DMS153 (cell line): ENCODE data around the gene GPX7.

Experiments
- DNase-seq: peaks from one replicate; lab custom pipeline; 2025; lab: John Stamatoyannopoulos, UW

Gene GPX7

DNA sequence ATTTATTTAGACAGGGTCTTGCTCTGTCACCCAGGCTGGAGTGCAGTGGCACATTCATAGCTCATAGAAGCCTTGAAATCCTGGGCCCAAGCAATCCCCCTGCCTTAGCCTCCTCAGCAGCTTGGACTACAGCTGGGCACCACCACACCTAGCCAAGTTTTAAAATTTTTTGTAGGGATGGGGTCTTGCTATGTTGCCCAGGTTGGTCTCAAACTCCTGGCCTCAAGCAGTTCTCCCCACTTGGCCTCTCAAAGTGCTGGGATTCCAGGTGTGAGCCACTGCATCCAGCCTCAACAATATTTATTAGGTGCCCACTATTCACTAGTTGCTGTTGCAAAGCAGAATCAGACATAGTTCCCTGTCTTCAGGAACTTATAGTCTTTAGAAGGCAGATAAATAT is 14.1 kb upstream of the GPX7 start:
- no peak for DNase-seq

- no peak for DNase-seq
Observed at GRCh38 chr1:52588535-52588934, 13.6 kb upstream of the GPX7 start.

GRCh38 chr1:52590266-52590665 is 11.9 kb upstream of the GPX7 start:
- DNase-seq = no peak

- no peak for DNase-seq
Observed at GRCh38 chr1:52592637-52593323, 9.4 kb upstream of the GPX7 start.

GRCh38 chr1:52593495-52593894 is 8.7 kb upstream of the GPX7 start:
- DNase-seq = no peak

DNA sequence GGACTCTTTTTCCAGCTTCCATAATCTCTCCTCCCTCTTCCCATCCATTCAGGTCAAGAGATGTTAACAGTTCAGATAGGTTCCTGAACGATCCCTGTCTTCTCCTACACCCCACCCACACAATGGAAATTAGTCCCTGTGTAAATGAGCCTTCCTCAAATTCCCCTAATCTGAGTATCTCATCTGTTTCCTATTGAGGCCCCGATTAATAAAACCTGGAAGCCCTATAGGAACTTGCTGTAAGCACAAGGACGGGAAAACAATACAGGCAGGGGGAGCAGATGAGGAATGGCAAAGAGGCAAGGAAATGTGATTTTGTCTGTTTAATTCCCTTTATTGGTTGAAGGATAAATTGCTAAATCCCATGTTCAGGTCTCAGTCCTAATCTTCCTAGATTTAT is 7.1 kb upstream of the GPX7 start:
- DNase-seq = no peak

DNA sequence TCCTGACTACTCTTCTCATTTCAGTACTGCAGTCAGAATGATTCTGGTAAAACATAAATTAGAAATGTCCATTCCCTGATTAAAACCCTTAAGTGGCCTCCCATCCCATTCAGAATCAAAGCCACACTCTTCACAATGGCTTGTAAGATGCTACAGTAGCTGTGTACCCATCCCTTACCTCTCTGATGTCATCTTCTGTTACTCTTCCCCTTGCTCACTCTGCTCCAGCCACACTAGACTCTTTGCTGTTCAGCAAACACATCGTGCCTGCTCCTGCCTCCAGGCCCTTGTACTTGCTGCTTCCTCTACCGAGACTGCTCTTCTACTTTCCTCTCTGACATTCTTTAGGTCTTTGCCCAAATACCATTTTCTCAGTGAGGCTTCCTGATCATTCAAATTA is 4.3 kb upstream of the GPX7 start:
- no peak for DNase-seq

DNA sequence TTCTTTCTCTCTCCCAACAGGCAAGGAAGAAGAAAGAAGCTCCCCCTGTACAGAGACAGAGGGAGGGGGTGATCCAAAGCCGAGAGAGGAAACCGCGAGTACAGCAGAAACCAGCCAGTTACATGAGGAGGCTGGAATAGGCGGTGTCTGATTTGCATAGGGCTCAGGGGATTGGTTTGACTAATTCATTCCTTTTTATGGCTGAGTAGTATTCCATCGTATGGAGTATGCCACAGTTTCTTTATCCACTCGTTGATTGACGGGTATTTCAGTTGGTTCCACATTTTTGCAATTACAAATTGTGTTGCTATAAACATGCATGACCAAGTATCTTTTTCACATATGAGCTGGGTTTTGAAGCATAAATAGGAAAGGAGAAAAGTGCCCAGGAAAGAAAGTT is 3.4 kb upstream of the GPX7 start:
- DNase-seq = no peak

DNA sequence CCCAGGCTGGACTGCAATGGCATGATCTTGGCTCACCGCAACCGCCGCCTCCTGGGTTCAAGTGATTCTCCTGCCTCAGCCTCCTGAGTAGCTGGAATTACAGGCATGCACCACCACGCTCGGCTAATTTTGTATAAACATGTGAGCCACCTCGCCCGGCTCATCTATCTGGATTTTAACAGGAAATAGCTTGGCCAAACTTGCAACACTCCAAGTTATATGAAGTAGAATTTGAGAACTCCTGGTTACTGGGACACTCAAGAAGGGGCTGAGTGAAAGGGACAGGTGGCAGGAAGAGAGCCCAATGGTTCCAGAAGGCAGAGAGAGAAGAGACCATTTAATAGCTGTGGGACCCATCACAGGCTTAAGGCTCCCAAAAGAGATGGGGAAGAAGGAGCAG is 2.9 kb upstream of the GPX7 start:
- no peak for DNase-seq

- DNase-seq = no peak
Observed at GRCh38 chr1:52600533-52601179, 1.5 kb upstream of the GPX7 start.

- DNase-seq = no peak
Observed at GRCh38 chr1:52601519-52601918, 652 bp upstream of the GPX7 start.

DNA sequence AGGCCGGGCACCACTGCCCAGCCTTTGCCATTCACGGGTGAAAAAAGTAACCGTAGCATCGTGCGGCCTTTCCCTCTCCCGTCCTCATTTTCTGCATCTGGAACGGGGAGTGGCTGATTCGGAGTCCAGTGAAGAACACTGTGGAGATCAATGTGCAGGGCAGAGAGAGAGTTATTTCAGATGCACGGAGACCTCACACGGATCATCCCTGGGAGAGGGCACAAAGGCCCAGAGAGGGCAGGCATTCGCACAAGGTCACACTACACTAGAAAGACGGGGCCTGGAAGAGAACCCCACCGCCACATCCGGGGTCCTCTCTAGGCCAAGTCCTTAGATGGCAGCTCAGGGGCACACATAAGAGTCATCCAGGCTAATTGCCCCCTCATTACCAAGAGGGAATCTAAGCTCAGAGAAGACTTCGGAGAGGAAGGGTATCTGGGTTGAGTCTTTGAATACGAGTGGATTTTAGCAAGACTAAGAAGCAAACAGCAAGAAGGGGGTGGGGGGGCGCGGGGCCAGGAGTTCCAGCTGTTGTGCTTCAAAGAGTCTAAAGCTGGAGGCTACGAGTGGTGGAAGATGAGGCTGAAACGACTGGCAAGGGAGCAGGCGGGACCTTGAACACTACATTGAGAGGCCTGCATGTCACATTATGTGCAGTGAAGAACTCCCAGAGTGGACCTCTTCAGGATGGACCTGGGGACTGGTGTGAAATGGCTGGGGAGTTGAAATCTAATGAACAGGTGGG is 857 bp downstream of the GPX7 start:
- no peak for DNase-seq

DNA sequence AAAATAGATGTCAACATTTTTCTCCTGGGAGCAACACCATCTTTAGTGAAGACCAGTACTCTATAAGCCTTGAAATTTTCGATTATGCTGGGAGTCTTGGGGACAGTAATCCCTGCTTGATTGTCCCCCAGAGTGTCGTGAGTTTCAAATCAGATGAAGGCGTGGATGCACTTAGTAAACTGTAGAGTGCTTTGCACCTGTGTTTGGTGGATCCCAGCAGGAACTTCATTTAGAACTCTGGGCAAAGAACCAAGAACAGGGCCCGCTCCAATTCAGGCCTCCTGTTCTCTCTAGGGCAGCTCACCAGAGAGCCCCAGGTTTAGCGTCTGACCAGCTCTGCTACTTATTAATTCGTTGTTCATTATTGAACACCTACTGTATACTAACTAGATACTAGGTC is 1.5 kb downstream of the GPX7 start:
- no peak for DNase-seq

GRCh38 chr1:52604063-52604770 is 2.0 kb downstream of the GPX7 start:
- no peak for DNase-seq

DNA sequence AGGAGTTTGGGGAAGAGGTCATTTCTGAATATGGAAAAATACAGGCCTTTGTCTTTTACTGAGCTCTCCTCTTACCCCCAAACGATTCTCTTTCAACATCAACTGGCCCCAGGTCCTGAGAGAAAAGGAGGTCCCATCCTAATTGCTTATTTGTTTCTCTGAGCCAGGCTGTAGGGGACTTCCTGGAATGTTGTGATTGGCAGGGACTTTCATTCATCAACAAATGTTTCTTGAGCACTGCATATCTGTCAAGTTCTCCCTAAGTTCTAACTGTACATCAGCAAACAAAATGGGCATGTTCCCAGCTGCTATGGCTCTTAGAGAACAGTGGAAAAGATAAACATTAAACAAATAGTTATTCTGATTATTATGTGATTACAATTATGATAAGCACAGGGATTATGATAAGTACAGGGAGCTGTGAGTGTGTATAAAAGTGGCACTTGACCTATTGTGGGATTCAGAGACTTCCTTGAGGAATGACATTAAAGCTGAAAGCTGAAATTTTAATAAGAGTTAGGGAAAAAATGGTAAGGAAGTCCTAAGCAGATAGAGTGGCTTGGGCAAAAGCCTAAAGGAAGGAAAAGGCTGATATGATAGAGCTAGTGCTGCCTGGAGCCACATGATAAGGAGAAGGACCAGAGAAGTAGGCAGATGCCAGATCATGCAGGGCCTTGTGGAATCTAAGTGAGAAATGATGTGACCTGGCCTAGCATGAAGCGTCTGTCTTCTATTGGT is 11.6 kb downstream of the GPX7 start:
- DNase-seq = no peak

GRCh38 chr1:52614671-52615070 is 12.5 kb downstream of the GPX7 start:
- no peak for DNase-seq

GRCh38 chr1:52615489-52616042 is 13.4 kb downstream of the GPX7 start:
- no peak for DNase-seq

DNA sequence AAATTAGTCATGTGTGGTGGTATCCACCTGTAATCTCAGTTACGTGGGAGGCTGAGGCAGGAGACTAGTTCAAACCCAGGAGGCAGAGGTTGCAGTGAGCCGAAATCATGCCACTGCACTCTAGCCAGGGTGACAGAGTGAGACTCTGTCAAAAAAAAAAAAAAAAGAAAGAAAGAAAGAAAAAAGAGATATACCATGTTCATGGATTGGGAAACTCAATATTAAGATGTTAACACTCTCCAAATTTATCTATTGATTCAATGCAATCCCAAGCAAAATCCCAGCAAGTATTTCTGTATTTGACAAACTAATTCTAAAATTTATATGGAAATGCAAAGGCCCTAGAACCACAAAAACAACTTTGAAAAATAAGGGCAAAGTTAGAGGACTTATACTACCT is 19.8 kb downstream of the GPX7 start:
- DNase-seq = no peak

DNA sequence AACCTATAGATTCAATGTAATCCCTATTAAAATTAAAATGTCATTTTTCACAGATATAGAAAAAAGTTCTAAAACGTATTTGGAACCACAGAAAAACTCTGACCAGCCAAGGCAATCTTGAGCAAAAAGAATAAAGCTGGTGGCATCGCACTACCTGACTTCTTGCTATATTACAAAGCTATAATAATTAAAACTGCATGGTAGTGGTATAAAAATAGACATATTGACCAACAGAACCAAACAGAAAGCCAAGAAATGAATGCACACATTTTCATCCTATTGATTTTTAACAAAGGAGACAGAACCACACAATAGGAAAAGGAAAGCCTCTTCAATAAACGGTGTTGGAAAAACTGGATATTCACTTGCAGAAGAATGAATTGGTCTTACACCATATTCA is 21.6 kb downstream of the GPX7 start:
- DNase-seq = no peak

- no peak for DNase-seq
Observed at GRCh38 chr1:52627028-52627427, 24.9 kb downstream of the GPX7 start.

DNA sequence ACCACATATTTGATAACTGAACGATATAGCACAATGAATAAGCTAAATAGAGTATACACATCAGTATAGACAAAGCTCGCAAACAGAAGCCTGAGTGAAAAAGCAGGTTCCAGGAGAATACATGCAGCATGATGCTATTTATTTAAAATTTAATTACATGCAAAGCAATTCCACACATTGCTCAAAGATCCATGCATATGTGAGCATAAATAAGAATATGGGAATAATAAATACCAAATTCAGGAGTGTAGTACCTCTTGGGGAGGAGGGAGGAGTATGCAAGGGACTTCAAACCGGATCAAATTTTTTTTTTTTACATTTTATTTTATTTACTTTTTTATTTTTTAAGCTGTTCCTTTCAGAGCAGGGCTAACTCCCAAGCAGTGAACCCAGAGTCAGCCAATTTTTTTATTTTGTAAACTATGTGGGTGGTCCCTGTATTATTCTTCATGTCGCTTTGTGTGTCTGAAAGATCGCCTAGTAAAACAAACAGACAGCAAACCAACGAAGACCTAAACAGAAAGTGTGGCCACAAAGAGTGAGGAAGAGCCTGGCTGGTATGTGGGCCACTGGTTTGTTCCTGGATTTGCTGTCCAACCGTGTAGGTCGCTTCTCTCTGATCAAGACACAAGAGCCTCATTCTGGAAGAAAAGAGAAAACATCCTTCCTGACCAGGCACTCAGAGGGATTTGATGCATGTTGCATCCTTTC is 26.6 kb downstream of the GPX7 start:
- DNase-seq = no peak
